Measurements from ENCODE around the gene CTSS.

CTSS gene

GRCh38 chr1:150696995-150697927, 68.3 kb downstream of the CTSS start, which contains the start of gene GOLPH3L:
Gene GOLPH3L, minus strand, starts transcription at chr1:150697154. Its CDS starts 2,316 bp downstream, at chr1:150694838.
- DNase-seq (ENCODE audit: low read depth) = peak; percentile 99

GRCh38 chr1:150696590-150696989, 69.0 kb downstream of the CTSS start:
- no peak for DNase-seq (ENCODE audit: low read depth)

DNA sequence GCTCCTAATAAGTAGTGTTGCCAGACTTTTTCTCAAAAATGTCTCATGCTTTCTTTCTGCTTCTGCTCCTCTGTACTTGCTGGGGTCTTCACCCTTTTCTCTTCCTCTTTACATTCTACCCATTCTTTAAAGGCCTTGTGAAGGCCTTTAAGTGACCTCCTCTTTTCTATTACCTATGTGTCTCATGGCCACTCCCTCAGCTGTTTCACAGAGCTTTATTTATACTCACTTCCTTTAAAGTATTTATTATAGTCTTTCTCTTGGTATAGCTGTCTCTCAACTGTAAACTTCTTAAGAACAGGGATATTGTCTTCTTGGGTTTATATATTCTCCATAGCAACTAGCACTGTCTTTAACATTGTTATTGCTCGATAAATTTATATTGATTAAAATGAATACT, 69.4 kb downstream of the CTSS start:
- DNase-seq (ENCODE audit: low read depth) = no peak

GRCh38 chr1:150695561-150695960, 70.0 kb downstream of the CTSS start:
- DNase-seq (ENCODE audit: low read depth) = no peak

GRCh38 chr1:150692720-150693119, 72.9 kb downstream of the CTSS start:
- DNase-seq (ENCODE audit: low read depth) = no peak

DNA sequence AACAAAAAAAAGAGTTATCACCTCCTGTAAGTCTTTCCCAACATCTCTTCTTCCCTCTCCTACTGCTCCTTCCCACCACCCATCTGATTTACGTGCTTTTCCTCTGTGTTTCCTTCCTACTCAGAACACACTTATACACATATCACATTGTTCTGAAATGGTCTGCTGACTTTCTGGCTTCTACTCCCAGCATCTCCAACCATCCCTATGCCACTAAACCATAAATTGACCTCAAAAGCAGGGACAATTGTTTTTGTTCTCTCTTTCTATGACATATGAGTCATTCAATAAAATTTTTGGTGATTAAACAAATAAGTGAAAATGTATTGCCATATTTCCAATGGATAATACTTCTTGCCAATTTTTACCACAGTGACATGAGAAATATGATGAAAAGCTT, 76.8 kb downstream of the CTSS start:
- no peak for DNase-seq (ENCODE audit: low read depth)

GRCh38 chr1:150686275-150686674, 79.3 kb downstream of the CTSS start:
- DNase-seq (ENCODE audit: low read depth) = no peak

DNA sequence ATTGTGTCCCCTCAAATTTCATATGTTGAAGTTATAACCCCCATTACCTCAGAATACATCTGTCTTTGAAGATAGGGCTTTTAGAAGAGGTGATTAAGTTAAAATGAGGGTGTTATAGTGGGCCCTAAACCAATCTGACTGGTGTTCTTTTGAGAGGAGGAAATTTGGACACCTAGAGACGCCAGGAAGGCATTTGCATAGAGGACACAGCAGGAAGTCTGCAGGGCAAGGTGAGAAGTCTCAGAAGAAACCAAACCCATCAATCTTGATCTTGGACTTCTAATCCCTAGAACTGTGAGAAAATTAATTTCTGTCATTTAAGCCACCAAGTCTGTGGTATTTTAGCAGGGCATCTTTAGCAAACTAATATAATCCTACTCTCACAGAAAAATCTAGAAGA, 81.7 kb downstream of the CTSS start:
- DNase-seq (ENCODE audit: low read depth) = no peak

Data from stromal cell of bone marrow (primary cell).